ENCODE measurements around the gene AMPD3.

AMPD3 gene

DNA sequence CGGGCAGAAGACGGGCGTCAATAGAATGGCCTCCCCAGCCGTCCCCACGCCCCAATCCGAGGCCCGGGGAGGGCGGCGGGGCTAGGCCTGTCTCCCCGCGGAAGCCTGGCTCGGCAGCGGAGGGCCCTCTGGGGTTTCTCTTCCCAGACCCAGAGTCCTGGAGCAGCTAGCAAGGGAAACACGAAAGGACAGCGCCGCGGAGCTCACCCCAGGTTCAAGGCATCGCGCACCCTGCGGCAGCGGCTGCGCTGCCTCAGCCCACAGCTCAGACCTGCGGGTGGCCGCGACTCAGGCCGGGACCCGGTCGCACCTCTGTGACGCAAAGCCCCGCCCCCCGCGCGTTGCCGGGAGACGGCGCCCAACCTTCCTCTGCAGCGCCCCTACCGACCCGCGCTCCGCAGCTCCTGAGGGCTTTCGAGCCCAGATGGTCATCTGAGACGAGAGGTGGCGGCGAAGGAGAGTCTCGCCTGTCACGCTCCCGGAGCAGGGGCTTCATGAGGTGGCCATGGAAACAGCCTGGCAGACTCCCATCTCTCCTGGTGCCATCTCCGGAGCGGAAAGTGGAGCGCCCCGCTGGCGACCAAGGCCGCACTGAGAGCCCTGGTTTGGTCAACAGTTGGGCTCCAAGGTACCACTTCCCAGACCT is 86.0 kb downstream of the AMPD3 start, which contains the start of gene RNF141:
Gene RNF141 (minus strand): TSS at position 273 of the 646 bp plus-strand sequence. CDS start 7,029 bp downstream, outside the sequence.
- peak; percentile 98 for DNase-seq

DNA sequence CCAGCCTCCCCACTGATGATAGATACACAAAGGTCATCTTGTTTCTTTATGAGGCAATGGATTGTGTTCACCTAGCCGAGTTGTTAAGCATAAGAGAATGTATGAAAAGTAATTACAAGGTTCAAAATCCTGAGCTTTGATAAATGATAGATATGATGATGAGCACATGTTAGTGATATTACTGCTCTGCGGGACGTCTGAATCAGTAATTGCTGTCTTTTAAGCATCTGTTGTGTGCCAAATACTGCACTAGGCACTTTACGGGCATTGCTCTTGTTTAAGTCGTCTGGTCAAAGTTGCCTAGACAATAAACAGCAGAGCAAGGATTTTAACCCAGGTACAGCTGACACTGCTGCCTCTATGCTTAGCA is 86.5 kb downstream of the AMPD3 start:
- DNase-seq, result no peak

DNA sequence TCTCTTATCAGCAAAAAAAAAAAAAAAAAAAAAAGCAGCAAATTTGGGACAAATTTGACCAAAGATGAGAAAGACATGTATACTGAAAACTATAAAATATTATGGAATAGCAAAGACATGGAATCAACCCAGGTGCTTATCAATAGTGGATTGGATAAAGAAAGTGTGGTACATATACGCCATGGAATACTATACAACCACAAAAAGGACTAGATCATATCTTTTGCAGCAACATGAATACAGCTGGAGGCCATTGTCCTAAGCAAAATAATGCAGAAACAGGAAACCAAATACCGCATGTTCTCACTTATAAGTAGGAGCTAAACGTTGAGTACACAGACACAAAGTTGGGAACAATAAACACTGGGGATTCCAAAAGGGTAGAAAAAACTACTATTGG is 87.7 kb downstream of the AMPD3 start:
- DNase-seq, result no peak

DNA sequence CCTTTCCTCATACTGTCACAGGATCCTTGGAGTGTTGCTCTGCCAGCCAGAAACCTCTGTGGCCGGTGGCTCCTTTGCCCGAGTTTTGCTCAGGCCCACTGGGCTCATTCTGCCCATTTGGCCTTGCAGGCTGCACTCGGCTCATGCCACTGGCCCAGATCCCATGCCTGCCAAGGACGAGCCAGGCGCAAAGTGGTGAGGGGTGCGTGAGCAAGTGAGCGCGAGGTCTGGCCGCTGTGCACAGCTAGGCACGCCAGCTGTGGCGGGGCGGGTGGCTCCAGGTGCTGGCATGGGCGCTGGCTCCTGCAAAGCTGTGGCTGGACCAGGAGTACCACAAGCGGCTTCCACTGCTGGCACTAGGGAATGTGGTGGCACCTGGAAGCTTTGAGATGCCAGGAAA is 88.7 kb downstream of the AMPD3 start:
- no peak for DNase-seq

DNA sequence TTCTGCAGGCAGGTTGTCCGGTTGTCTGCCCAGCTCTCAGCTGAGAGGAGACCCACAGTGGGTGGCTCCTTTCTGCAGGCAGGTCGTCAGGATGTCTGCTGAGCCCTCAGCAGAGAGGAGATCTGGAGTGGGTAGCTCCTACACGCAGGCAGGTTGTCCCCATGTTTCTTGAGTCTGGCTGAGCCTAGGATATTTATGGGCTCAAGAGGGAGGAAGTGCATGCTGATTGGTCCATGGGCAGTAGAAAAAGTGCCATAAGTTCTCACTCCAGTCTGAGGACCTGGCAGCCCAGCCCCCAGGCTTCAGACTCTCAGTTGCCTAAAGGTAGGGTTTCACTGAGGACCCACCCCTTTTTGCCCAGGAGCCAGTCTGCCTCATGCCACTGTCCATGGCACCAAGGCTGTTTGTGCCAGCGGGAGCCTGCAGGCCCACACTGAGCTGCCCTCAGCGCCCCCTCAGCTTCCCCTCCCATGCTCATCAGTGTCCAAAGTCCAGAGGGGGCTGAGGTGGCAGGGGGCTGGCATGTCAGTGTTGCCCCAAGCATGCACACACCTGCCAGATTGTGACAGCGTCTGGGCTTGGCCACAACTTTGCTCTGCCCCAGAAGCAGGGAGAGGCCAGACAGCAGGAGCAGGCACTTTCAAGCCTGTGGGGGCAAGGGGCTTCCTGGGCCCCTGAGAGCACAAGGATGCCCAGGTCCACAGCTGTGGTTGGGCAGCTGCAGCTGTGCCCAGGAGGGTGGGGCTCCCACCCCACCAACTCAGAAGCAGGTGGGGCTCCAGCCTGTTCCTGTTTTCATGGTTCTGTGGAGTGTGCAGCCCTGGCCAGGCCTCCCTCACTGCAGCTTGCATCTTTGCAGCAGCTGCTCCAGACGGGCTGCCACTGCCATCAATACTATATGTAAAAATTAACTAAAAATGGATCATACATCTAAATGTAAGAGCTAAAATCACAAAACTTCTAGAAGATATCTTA is 89.7 kb downstream of the AMPD3 start:
- DNase-seq, result no peak

DNA sequence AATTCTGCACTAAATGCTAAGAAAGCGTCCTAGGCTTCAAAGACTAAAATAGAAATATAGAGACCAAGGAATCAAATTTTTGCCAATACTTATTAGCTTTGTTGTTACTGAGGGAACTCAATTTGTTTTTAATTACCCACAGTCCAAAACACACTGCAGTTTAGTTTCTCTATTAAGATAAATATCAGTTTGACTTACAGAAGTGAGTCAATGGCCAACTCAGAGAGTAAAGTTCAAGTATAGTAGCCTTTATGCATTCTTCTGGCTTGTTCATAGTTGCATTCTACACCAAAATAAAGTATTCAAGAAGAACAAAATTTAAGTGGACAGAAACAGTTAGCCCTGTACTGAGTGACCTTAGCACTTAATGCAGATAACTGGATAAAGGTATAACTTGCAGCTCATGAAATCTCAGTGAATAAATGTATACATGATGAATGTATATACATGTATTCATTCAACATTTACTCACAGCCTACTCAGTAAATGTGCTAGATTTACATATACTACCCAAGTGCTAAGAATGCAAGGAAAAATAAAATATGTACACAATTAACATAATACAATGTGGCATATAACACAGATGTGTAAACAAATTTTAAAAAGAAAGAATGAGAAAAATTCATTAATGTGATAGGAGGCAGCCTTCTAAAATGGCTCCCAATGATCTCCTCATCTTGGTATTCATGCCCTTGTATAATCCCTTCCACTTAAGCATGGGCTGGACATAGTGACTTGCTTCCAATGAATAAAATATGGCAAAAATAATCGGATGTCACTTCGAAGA is 95.6 kb downstream of the AMPD3 start:
- DNase-seq, result no peak

DNA sequence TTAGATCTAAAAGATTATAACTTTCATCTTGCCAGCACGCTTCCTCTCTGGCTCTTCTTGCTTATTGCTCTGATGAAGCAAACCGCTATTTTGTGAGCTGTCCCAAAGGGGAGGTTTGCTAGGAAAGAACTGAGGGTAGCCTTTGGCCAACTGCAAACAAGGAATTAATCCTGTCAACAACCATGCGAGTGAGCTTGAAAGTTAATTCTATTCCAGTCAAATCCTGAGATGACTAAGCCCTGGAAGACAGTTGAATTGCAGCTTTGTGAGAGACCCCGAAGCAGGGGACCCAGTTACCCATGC is 96.2 kb downstream of the AMPD3 start:
- DNase-seq, result no peak

DNA sequence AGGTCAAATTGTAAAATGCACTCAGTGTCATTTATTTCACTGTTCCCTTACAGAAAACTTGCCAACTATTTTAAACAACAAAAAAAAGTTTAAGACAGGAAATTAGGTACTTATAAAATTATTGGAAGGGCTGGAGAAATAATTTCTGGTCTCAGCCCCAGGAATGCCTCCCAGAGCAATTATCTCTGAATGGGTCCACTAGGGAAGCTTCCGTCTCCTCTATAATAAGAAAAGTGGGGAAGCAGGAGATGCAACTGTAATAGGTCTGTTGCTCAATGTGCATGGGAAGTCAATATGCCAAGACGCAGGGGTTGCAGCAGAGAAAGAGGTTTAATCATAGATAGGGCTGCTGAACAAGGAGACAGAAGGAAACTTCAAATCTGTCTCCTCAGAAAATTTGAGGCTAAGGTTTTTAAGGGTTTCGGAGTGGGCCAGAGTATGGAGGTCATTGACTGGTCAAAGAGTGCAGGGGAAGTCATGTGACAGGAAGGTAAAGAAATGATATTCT is 96.8 kb downstream of the AMPD3 start:
- DNase-seq, result no peak

DNA sequence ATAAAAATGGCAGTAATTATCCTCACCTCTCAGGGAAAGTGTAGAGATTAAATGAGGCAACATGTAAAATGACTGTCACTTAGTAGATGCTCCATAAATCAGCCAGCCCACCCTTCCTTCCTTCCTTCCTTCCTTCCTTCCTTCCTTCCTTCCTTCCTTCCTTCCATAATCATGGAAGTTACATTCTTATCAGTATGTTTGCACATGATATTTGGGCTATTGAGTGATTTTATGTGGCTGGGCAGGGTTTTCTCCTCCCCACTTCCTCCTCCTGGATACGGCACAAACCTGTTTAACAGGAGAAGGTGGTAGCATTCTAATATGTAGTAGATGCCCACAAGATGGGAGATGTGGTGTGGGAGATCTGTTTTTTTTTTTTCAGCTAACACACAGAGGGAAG is 101.5 kb downstream of the AMPD3 start:
- DNase-seq, result no peak
